GM12878 (cell line): ENCODE data around the gene TMSB10. TPM values are rescaled to one million over a fixed set of nuclear protein-coding genes. Genes with fewer than 3 reads are reported as not detected.

Experiments
- ATAC-seq: fragments of 200-7000 bp; cut with Tn5 transposase; 3 replicates; pipeline ENCODE4 v1.9.1; 2020; ENCODE audit warnings: mild to moderate bottlenecking, moderate library complexity
- BruUV-seq: library from RNA; stranded (reverse); fragments of 400-500 nt; replicated peaks from 2 replicates; lab custom pipeline; 2021; lab: Mats Ljungman, UMichigan
- CTCF ChIA-PET: fragments of 300-600 bp; sonication (Branson Sonifier 250); formaldehyde crosslinking; extraction: SDS; loops from one replicate; lab custom pipeline; 2021; ENCODE audit warnings: inconsistent platforms; lab: Yijun Ruan, JAX
- POLR2A ChIA-PET: fragments of 350-600 bp; formaldehyde crosslinking; extraction: SDS; loops from one replicate; lab custom pipeline; 2021; ENCODE audit warnings: inconsistent platforms; lab: Charles Lee
- RAD21 ChIA-PET: fragments of 300-600 bp; sonication (Branson Sonifier 250); formaldehyde crosslinking; loops from one replicate; lab custom pipeline; 2023; ENCODE audit warnings: antibody characterized with exemption; ENCODE audit not compliant: unreplicated experiment; lab: Charles Lee
- SMC1A ChIA-PET: fragments of 300-600 bp; sonication (Branson Sonifier 250); formaldehyde crosslinking; loops from one replicate; lab custom pipeline; 2023; ENCODE audit not compliant: unreplicated experiment, uncharacterized antibody; lab: Charles Lee
- DNase-seq: peaks from one replicate; pipeline ENCODE4 v3.0.0-alpha.2; 2011; ENCODE audit warnings: low read depth, low spot score
- FAIRE-seq: peaks from 3 replicates; lab custom pipeline; 2011; peaks lifted over from hg19 to GRCh38; lab: Jason Lieb, UNC
- H2AFZ ChIP-seq: 2 replicates; pipeline ENCODE4 v1.6.0; 2011; ENCODE audit warnings: low read depth, low read length, control low read depth; ENCODE audit not compliant: control insufficient read depth
- H3K27ac ChIP-seq: 2 replicates; pipeline ENCODE4 v1.5.1; 2011; ENCODE audit warnings: control low read depth; ENCODE audit not compliant: control insufficient read depth, insufficient read depth
- H3K27me3 ChIP-seq, 2 experiments: replicated peaks in 1 of 2; 2 replicates each; pipeline versions ENCODE4 v1.6.0 to v1.6.1; 2011; ENCODE audit warnings: low read length in 1 of 2; ENCODE audit not compliant: control insufficient read depth in 2 of 2, insufficient read depth in 2 of 2
- H3K36me3 ChIP-seq, 2 experiments: 2 replicates each; pipeline ENCODE4 v1.5.1; 2011; ENCODE audit warnings: low read length in 1 of 2; ENCODE audit not compliant: control insufficient read depth in 2 of 2, insufficient read depth in 2 of 2
- H3K4me1 ChIP-seq: 2 replicates; pipeline ENCODE4 v1.6.1; 2011; ENCODE audit warnings: mild to moderate bottlenecking, low read length, moderate library complexity, mixed read lengths; ENCODE audit not compliant: control insufficient read depth, insufficient read depth
- H3K4me2 ChIP-seq: 2 replicates; pipeline ENCODE4 v1.6.0; 2011; ENCODE audit warnings: control low read depth; ENCODE audit not compliant: control insufficient read depth, insufficient read depth
- H3K4me3 ChIP-seq: fragments of 200-600 bp; sonication (generic); 2 replicates; pipeline ENCODE4 v1.5.1; 2016
- H3K79me2 ChIP-seq: 2 replicates; pipeline ENCODE4 v1.6.0; 2011; ENCODE audit warnings: low read length; ENCODE audit not compliant: control insufficient read depth, insufficient read depth
- H3K9ac ChIP-seq: 2 replicates; pipeline ENCODE4 v1.8.0; 2011; ENCODE audit warnings: low read length, control low read depth, mixed read lengths; ENCODE audit not compliant: control insufficient read depth, insufficient read depth
- H3K9me3 ChIP-seq: replicated peaks from 3 replicates; pipeline ENCODE4 v1.5.1; 2011; ENCODE audit warnings: mild to moderate bottlenecking, low read length; ENCODE audit not compliant: control insufficient read depth, insufficient read depth
- H4K20me1 ChIP-seq: 2 replicates; pipeline ENCODE4 v1.6.0; 2011; ENCODE audit not compliant: control insufficient read depth, insufficient read depth
- BMI1 ChIP-seq: fragments of 450-650 bp; IDR thresholded peaks from 2 replicates; pipeline ENCODE4 v1.6.1; 2016; ENCODE audit warnings: mild to moderate bottlenecking, moderate library complexity, borderline replicate concordance
- CBX5 ChIP-seq: sonication (generic); IDR thresholded peaks from 2 replicates; pipeline ENCODE4 v1.6.1; 2016; ENCODE audit warnings: low read depth, moderate library complexity, mild to moderate bottlenecking, inconsistent platforms
- CHD4 ChIP-seq: fragments of 200-600 bp; sonication (generic); IDR thresholded peaks from 2 replicates; pipeline ENCODE4 v1.6.1; 2016; ENCODE audit warnings: mild to moderate bottlenecking
- E4F1 ChIP-seq: fragments of 450-650 bp; IDR thresholded peaks from 2 replicates; pipeline ENCODE4 v1.6.1; 2018; ENCODE audit warnings: borderline replicate concordance, mild to moderate bottlenecking; ENCODE audit not compliant: partially characterized antibody
- HDAC6 ChIP-seq: fragments of 200-600 bp; sonication (generic); IDR thresholded peaks from one replicate; pipeline ENCODE4 v1.8.0; 2017; ENCODE audit warnings: antibody characterized with exemption; ENCODE audit not compliant: unreplicated experiment
- HDGF ChIP-seq: fragments of 450-650 bp; IDR thresholded peaks from 2 replicates; pipeline ENCODE4 v1.6.1; 2016; ENCODE audit warnings: antibody characterized with exemption
- IKZF1 ChIP-seq: fragments of 450-650 bp; conservative IDR thresholded peaks from 2 replicates; pipeline ENCODE4 v1.6.1; 2017; ENCODE audit warnings: antibody characterized with exemption, mild to moderate bottlenecking
- KAT2A ChIP-seq: conservative IDR thresholded peaks from 2 replicates; pipeline ENCODE4 v1.6.1; 2011; ENCODE audit warnings: low read depth, low read length; ENCODE audit not compliant: control insufficient read depth
- NFIC ChIP-seq: IDR thresholded peaks from 2 replicates; pipeline ENCODE4 v1.6.1; 2012; ENCODE audit warnings: low read depth, mild to moderate bottlenecking, inconsistent platforms, low read length, moderate library complexity
- NFYB ChIP-seq: IDR thresholded peaks from 2 replicates; pipeline ENCODE4 v1.6.1; 2011; ENCODE audit warnings: low read depth, mild to moderate bottlenecking, low read length, improper control_type of control experiment, moderate library complexity; ENCODE audit not compliant: insufficient read depth
- RAD21 ChIP-seq: IDR thresholded peaks from 2 replicates; pipeline ENCODE4 v1.6.1; 2011; ENCODE audit warnings: mild to moderate bottlenecking, low read depth, low read length, moderate library complexity; ENCODE audit not compliant: insufficient read depth
- SMARCA5 ChIP-seq: fragments of 450-650 bp; IDR thresholded peaks from 2 replicates; pipeline ENCODE4 v1.6.1; 2017; ENCODE audit warnings: mild to moderate bottlenecking
- SMC3 ChIP-seq: IDR thresholded peaks from 2 replicates; pipeline ENCODE4 v1.6.1; 2011; ENCODE audit warnings: low read length, improper control_type of control experiment, borderline replicate concordance
- TBL1XR1 ChIP-seq: IDR thresholded peaks from 2 replicates; pipeline ENCODE4 v1.6.1; 2012; ENCODE audit warnings: low read depth, low read length, improper control_type of control experiment
- TCF3 ChIP-seq: IDR thresholded peaks from 2 replicates; pipeline ENCODE4 v1.6.1; 2012; ENCODE audit warnings: low read depth, mild to moderate bottlenecking, low read length, borderline replicate concordance; ENCODE audit not compliant: insufficient read depth
- TCF7 ChIP-seq: IDR thresholded peaks from 2 replicates; pipeline ENCODE4 v1.6.1; 2014; ENCODE audit warnings: antibody characterized with exemption, borderline replicate concordance
- USF1 ChIP-seq: IDR thresholded peaks from 2 replicates; pipeline ENCODE4 v1.6.1; 2011; ENCODE audit warnings: borderline replicate concordance, low read depth, mild to moderate bottlenecking, moderate library complexity, mixed read lengths, low read length; ENCODE audit not compliant: insufficient read depth; ENCODE audit errors: extremely low read length
- WGBS: methylation state at CpG from one replicate; pipeline ENCODE4 v1.1.6; 2016; ENCODE audit warnings: low lambda C conversion rate; ENCODE audit not compliant: insufficient replicate concordance, insufficient coverage; ENCODE audit errors: missing lambda C conversion rate; 5-methylcytosine and 5-hydroxymethylcytosine counted together
- in situ Hi-C: fragments of 300-500 bp; cut with MboI; formaldehyde crosslinking; loops from 9 replicates; pipeline ENCODE4 v1.14.3; 2018; ENCODE audit warnings: mixed read lengths
- intact Hi-C: fragments of 100-400 bp; cut with micrococcal nuclease; formaldehyde crosslinking; loops from one replicate; pipeline ENCODE4 v1.14.2; 2022; ENCODE audit not compliant: unreplicated experiment
- polyA plus RNA-seq, 11 experiments: library from polyadenylated mRNA; depleted of rRNA in 4 of 11; unstranded in 6 of 11; stranded (reverse) in 5 of 11; fragments of >200 nt; fragmentation: Nextera tagmentation in 4 of 11; fragmentation: Illumina TruSeq in 1 of 11; extraction: Ambion mirVana in 4 of 11; extraction: Trizol in 1 of 11; gene quantifications; 1 replicate in 1 of 11; 2 replicates in 10 of 11; pipeline versions ENCODE4 v1.2.1 to v1.2.3, GENCODE V29; 2011 to 2016; ENCODE audit warnings: inconsistent platforms in 2 of 11, missing spikeins in 2 of 11, low read depth in 1 of 11
- total RNA-seq, 4 experiments: library from RNA; depleted of rRNA in 3 of 4; stranded (reverse); fragments of >200 nt in 3 of 4; fragmentation: Illumina TruSeq in 1 of 4; extraction: Trizol in 1 of 4; gene quantifications; 2 replicates each; pipeline versions ENCODE4 v1.2.1 to v1.2.3, GENCODE V29; 2013 to 2021

Gene TMSB10
- total and polyA plus RNA-seq, 10 of the 15 experiments (the other 5 are each of a cell fraction or from before 2014, with no cell fraction given): 1,406 to 4,860 (median 3,381) TPM

DNA sequence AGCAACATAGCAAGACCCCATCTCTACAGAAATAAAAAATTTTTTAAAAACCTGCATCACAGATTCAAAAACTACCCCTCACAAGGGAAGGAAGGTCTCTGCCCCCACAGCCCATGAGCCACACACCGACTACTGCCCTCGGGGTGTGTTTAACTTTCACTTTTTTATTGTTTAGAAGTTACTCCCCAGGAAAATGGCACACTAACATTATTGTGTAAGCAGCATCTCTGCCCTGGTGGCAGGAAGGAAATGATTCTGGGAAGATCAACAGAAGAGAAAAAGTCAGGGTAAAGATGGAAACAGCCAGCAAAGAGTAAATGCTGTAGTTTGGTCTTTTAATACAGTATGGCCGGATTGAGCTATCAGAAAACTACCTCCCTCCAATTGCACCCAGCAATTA lies 46.5 kb upstream of the TMSB10 start:
- Histone ChIP-seq H3K4me2 (no peak overlapping the region), H3K4me3 (no peak overlapping the region), H3K4me1 (no peaks in the 10 kb centered on the region), H3K36me3 (no peaks in the 10 kb centered on the region), H3K27me3 (no peaks in the 10 kb centered on the region), H3K9me3 (no peaks in the 10 kb centered on the region), H4K20me1 (no peaks in the 10 kb centered on the region), H3K27ac (no peak overlapping the region), H2AFZ (no peak overlapping the region), H3K9ac (no peak overlapping the region), H3K79me2 (no peaks in the 10 kb centered on the region)
- RAD21 ChIA-PET: interaction anchor here (0.9 to 2.6 kb wide), 2 partner anchors 13 to 67 kb away, joined by 3 to 13 read pairs; no protein-coding TSS in a partner anchor
- DNase-seq: no peak
- intact Hi-C loops (no loop called here), in situ Hi-C loops (no loop called here)
- no peak for ATAC-seq
- 19% methylated on average over 3 of the region's 3 CpGs for WGBS
- no peak for FAIRE-seq
- SMC1A ChIA-PET: interaction anchor here (1.0 to 2.3 kb wide), 4 partner anchors 56 to 127 kb away, joined by 3 to 15 read pairs (median 4); no protein-coding TSS in a partner anchor
- POLR2A ChIA-PET: no interaction called here
- no TSS peak for BruUV-seq
- CTCF ChIA-PET: interaction anchor here (0.9 to 6.5 kb wide), 9 partner anchors 8 to 370 kb away, joined by 3 to 41 read pairs (median 4); no protein-coding TSS in a partner anchor
- no peak for TF ChIP-seq NFYB
- no peak for TF ChIP-seq TCF7
- no peak for TF ChIP-seq HDAC6
- no peak for TF ChIP-seq SMC3
- TF ChIP-seq USF1: no peak
- no peak for TF ChIP-seq TCF3
- TF ChIP-seq TBL1XR1: no peak
- no peak for TF ChIP-seq HDGF
- no peak for TF ChIP-seq CBX5
- TF ChIP-seq KAT2A: no peak
- TF ChIP-seq SMARCA5: no peak
- no peak for TF ChIP-seq BMI1
- no peak for TF ChIP-seq IKZF1
- no peak for TF ChIP-seq E4F1
- TF ChIP-seq CHD4: no peak
- TF ChIP-seq RAD21: no peak
- TF ChIP-seq NFIC: no peak
